Type B pancreatic cell (in vitro differentiated cells): Measurements from ENCODE around the gene STING1. TPM values are rescaled to one million over a fixed set of nuclear protein-coding genes. Genes with fewer than 3 reads are reported as not detected.

Experiments used
- DNase-seq: peaks from one replicate; pipeline ENCODE4 v3.0.0; 2021; ENCODE audit warnings: mixed read lengths; ENCODE audit not compliant: unreplicated experiment; ENCODE audit errors: extremely low spot score
- H3K27ac Mint-ChIP-seq: 2 replicates; pipeline ENCODE4 v1.8.0; 2021; ENCODE audit warnings: mild to moderate bottlenecking, mixed read lengths
- H3K27me3 Mint-ChIP-seq: 2 replicates; pipeline ENCODE4 v1.8.0; 2021; ENCODE audit warnings: mixed read lengths
- H3K36me3 Mint-ChIP-seq: 2 replicates; pipeline ENCODE4 v1.8.0; 2021; ENCODE audit warnings: mixed read lengths
- H3K4me1 Mint-ChIP-seq: one replicate; pipeline ENCODE4 v1.8.0; 2021; ENCODE audit warnings: mixed read lengths; ENCODE audit not compliant: unreplicated experiment
- H3K4me3 Mint-ChIP-seq: 2 replicates; pipeline ENCODE4 v1.8.0; 2021; ENCODE audit warnings: mild to moderate bottlenecking, mixed read lengths
- H3K9me3 Mint-ChIP-seq: 2 replicates; pipeline ENCODE4 v1.8.0; 2021; ENCODE audit warnings: mixed read lengths
- total RNA-seq: library from RNA; stranded (reverse); gene quantifications from 2 replicates; pipeline ENCODE4 v1.2.1, GENCODE V29; 2021; ENCODE audit warnings: low replicate concordance
- TF ChIP-seq, protein P1 (sequence below): fragments of 200-600 bp; sonication (generic); conservative IDR thresholded peaks from 2 replicates; pipeline ENCODE4 v1.5.0; 2021; ENCODE audit warnings: antibody characterized with exemption, mild to moderate bottlenecking

Gene STING1
- total RNA-seq, 1 donor from 2014 or later, result 7.7 TPM

DNA sequence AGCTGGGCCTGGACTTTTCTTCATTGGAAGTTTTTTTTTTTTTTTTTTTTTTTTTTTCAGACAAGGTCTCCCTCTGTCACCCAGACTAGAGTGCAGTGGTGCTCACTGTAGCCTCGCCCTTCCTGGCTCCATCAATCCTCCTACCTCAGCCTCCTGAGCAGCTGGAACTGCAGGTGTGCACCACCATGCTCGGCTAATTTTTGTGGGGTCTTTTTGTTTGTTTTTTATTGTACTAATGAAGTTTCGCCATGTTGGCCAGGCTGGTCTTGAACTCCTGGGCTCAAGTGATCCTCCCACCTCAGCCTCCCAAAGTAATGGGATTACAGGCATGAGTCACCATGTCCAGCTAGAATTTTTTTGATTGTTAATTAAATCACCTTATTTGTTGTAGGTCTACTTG, 46.9 kb downstream of the STING1 start:
- Mint-ChIP-seq H3K4me1 (peaks cover 13% of the 10 kb centered on the region), H3K9me3 (no peaks in the 10 kb centered on the region), H3K4me3 (no peak overlapping the region), H3K36me3 (peaks cover 8% of the 10 kb centered on the region), H3K27me3 (no peaks in the 10 kb centered on the region), H3K27ac (no peak overlapping the region)
- TF ChIP-seq, protein P1, sequence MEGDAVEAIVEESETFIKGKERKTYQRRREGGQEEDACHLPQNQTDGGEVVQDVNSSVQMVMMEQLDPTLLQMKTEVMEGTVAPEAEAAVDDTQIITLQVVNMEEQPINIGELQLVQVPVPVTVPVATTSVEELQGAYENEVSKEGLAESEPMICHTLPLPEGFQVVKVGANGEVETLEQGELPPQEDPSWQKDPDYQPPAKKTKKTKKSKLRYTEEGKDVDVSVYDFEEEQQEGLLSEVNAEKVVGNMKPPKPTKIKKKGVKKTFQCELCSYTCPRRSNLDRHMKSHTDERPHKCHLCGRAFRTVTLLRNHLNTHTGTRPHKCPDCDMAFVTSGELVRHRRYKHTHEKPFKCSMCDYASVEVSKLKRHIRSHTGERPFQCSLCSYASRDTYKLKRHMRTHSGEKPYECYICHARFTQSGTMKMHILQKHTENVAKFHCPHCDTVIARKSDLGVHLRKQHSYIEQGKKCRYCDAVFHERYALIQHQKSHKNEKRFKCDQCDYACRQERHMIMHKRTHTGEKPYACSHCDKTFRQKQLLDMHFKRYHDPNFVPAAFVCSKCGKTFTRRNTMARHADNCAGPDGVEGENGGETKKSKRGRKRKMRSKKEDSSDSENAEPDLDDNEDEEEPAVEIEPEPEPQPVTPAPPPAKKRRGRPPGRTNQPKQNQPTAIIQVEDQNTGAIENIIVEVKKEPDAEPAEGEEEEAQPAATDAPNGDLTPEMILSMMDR, result no peak
- no peak for DNase-seq

DNA sequence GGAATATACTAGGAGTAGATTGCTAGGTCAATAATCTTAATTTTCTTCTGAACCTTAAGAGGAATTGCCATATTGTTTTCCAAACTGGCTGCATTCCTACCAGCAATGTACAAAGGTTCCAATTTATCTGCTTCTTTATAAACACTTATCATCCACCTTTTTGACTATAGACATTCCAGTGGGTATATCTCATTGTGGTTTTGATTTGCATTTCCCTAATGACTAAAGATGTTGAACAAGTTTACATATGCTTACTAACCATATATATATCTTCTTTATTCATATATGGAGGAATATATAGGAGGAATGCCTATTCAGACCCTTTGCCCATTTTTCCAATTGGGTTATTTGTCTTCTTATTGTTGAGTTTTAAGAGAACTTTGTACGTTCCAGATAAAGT, 50.9 kb downstream of the STING1 start:
- Mint-ChIP-seq H3K4me3 (no peak overlapping the region), H3K27ac (no peak overlapping the region), H3K9me3 (no peaks in the 10 kb centered on the region), H3K27me3 (no peaks in the 10 kb centered on the region), H3K36me3 (peaks cover 3% of the 10 kb centered on the region), H3K4me1 (no peaks in the 10 kb centered on the region)
- no peak for DNase-seq
- TF ChIP-seq, protein P1, result no peak

DNA sequence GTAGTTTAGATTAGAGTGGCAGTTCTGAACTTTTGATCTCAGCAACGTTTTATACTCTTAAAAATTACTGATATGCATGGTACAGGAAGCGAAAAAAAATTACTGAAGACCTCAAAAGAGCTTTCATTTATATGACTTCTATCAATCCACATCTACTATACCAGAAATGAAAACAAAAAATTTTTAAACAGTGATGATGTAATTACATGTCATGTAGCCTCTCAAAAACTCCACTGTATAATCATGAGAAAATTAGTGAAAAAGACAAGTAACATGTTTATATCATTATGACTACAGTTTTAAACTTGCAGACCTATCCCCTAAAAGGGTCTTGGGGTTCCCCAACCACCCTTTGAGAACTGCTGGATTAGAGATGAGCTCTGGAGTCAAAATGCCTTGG, 52.5 kb downstream of the STING1 start:
- no peak for DNase-seq
- H3K36me3 Mint-ChIP-seq, result peaks cover 3% of the 10 kb centered on the region
- TF ChIP-seq, protein P1, result no peak
- no peak overlapping the region for H3K4me3 Mint-ChIP-seq
- H3K27me3 Mint-ChIP-seq, result no peaks in the 10 kb centered on the region
- H3K27ac Mint-ChIP-seq, result no peak overlapping the region
- no peaks in the 10 kb centered on the region for H3K9me3 Mint-ChIP-seq
- no peaks in the 10 kb centered on the region for H3K4me1 Mint-ChIP-seq

- H3K4me3 Mint-ChIP-seq, result no peak overlapping the region
- H3K9me3 Mint-ChIP-seq, result no peaks in the 10 kb centered on the region
- H3K27ac Mint-ChIP-seq, result no peak overlapping the region
- DNase-seq, result no peak
- H3K4me1 Mint-ChIP-seq, result peaks cover 5% of the 10 kb centered on the region
- no peaks in the 10 kb centered on the region for H3K27me3 Mint-ChIP-seq
- TF ChIP-seq, protein P1, result no peak
- peaks cover 3% of the 10 kb centered on the region for H3K36me3 Mint-ChIP-seq
Measured at GRCh38 chr5:139426203-139426885, 56.2 kb downstream of the STING1 start.

Other genes starting within 250 kb of the STING1 start
- 185 and 276 TPM in 2 replicates for gene MATR3, start 189.0 kb downstream of the STING1 start, total RNA-seq
- gene PAIP2, start 140.9 kb downstream of the STING1 start, total RNA-seq, result 51.7 and 87.7 TPM in 2 replicates
- 1.6 and 2.1 TPM in 2 replicates for gene SLC23A1, start 99.5 kb downstream of the STING1 start, total RNA-seq
- gene MZB1, start 92.8 kb downstream of the STING1 start, total RNA-seq, result 0.22 TPM in 1 of 2 replicates, not detected in the other
- gene PROB1, start 87.7 kb downstream of the STING1 start, total RNA-seq, result 0.69 and 1.3 TPM in 2 replicates
- 4.9 and 7.1 TPM in 2 replicates for gene SPATA24, start 78.7 kb downstream of the STING1 start, total RNA-seq
- gene DNAJC18, start 43.2 kb downstream of the STING1 start, total RNA-seq, result 9.4 and 25.8 TPM in 2 replicates
- gene ECSCR, start 20.0 kb downstream of the STING1 start, total RNA-seq, result not detected in 2 replicates
- not detected in 2 replicates for gene SMIM33, start 11.8 kb downstream of the STING1 start, total RNA-seq
- 140 and 153 TPM in 2 replicates for gene UBE2D2, start 78.6 kb upstream of the STING1 start, total RNA-seq
- gene CXXC5, start 165.6 kb upstream of the STING1 start, total RNA-seq, result 46.7 and 58.6 TPM in 2 replicates